DOHH2 (cell line): ENCODE results near the gene RHBDD3.

Experiments used
- H3F3A ChIP-seq: fragments of 200-600 bp; sonication (generic), shearing (Covaris generic); 2 replicates; pipeline ENCODE4 v1.6.0; 2016; ENCODE audit warnings: antibody characterized with exemption, mild to moderate bottlenecking; ENCODE audit not compliant: control insufficient read depth, insufficient read depth
- H3K27ac ChIP-seq: fragments of 200-600 bp; sonication (generic); 2 replicates; pipeline ENCODE4 v1.5.1; 2014; ENCODE audit warnings: low read depth, mild to moderate bottlenecking, low read length, moderate library complexity
- H3K27me3 ChIP-seq: fragments of 200-600 bp; sonication (generic); 2 replicates; pipeline ENCODE4 v1.6.1; 2014; ENCODE audit warnings: mild to moderate bottlenecking, low read length, mixed read lengths; ENCODE audit not compliant: control insufficient read depth
- H3K36me3 ChIP-seq: fragments of 200-600 bp; sonication (generic); 2 replicates; pipeline ENCODE4 v1.6.1; 2014; ENCODE audit warnings: mild to moderate bottlenecking, low read length, moderate library complexity, mixed read lengths; ENCODE audit not compliant: control insufficient read depth
- H3K4me1 ChIP-seq: fragments of 200-600 bp; sonication (generic); 2 replicates; pipeline ENCODE4 v1.6.1; 2014; ENCODE audit warnings: mild to moderate bottlenecking, low read length, mixed read lengths; ENCODE audit not compliant: control insufficient read depth
- H3K4me2 ChIP-seq: fragments of 200-600 bp; sonication (generic); 2 replicates; pipeline ENCODE4 v1.6.0; 2014; ENCODE audit warnings: mild to moderate bottlenecking, low read length, moderate library complexity
- H3K4me3 ChIP-seq: fragments of 200-600 bp; sonication (generic); 2 replicates; pipeline ENCODE4 v1.5.1; 2014; ENCODE audit warnings: mild to moderate bottlenecking, low read length, mixed read lengths
- H3K79me2 ChIP-seq: fragments of 200-600 bp; sonication (generic); 2 replicates; pipeline ENCODE4 v1.6.1; 2014; ENCODE audit warnings: mild to moderate bottlenecking, low read length, mixed read lengths; ENCODE audit not compliant: control insufficient read depth
- H3K9me2 ChIP-seq: fragments of 200-600 bp; sonication (generic); replicated peaks from 2 replicates; pipeline ENCODE4 v1.6.1; 2014; ENCODE audit warnings: mild to moderate bottlenecking, low read length, mixed read lengths; ENCODE audit not compliant: control insufficient read depth
- H3K9me3 ChIP-seq: fragments of 200-600 bp; sonication (generic); 2 replicates; pipeline ENCODE4 v1.6.1; 2014; ENCODE audit warnings: antibody characterized with exemption, low read length, mixed read lengths; ENCODE audit not compliant: control insufficient read depth, insufficient read depth
- H4K20me1 ChIP-seq: fragments of 200-600 bp; sonication (generic); 2 replicates; pipeline ENCODE4 v1.6.0; 2014; ENCODE audit warnings: low read depth, mild to moderate bottlenecking, antibody characterized with exemption, low read length, moderate library complexity; ENCODE audit not compliant: control insufficient read depth, insufficient read depth
- CTCF ChIP-seq: fragments of 200-600 bp; sonication (generic); IDR thresholded peaks from one replicate; pipeline ENCODE4 v1.5.1; 2014; ENCODE audit warnings: antibody characterized with exemption, mild to moderate bottlenecking, low read depth, low read length; ENCODE audit not compliant: poor library complexity, severe bottlenecking
- EZH2phosphoT487 ChIP-seq: fragments of 200-600 bp; sonication (generic); IDR thresholded peaks from 2 replicates; pipeline ENCODE4 v1.6.1; 2017; ENCODE audit warnings: borderline replicate concordance, mild to moderate bottlenecking, antibody characterized with exemption, low read length, moderate library complexity, mixed read lengths

RHBDD3 gene

GRCh38 chr22:29275819-29276565 lies 8.2 kb upstream of the RHBDD3 start:
- H3K27ac ChIP-seq = no peak overlapping the region
- H3K4me2 ChIP-seq = no peak overlapping the region
- peaks cover 95% of the 10 kb centered on the region for H3K36me3 ChIP-seq
- no peaks in the 10 kb centered on the region for H3K27me3 ChIP-seq
- H4K20me1 ChIP-seq = peaks cover 63% of the 10 kb centered on the region
- TF ChIP-seq EZH2phosphoT487 (no peak), CTCF (no peak)
- H3K9me3 ChIP-seq = no peaks in the 10 kb centered on the region
- peaks cover 19% of the 10 kb centered on the region for H3F3A ChIP-seq
- no peak overlapping the region for H3K4me3 ChIP-seq
- peaks cover 94% of the 10 kb centered on the region for H3K79me2 ChIP-seq
- H3K9me2 ChIP-seq = no peaks in the 10 kb centered on the region
- peaks cover 13% of the 10 kb centered on the region for H3K4me1 ChIP-seq

DNA sequence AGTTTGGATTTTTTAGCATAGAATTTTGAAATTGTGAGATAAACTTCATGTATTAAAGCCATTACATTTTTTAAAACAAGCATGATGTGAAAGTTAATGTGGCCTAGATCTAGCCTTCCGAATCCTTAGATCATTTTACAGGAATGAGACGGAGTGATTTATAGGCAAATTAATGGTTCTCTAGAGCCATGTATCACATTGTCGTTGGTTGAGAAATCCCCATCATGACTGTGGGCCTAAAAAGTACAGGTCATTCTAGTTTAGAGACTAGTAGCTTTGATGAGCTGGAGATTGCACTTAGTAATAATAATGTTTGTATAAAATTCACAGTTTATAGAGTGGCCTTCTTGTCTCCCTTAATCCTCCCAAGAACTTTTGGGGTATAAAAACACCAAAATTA lies 7.4 kb upstream of the RHBDD3 start:
- Histone ChIP-seq H3K4me2 (no peak overlapping the region), H3K27me3 (no peaks in the 10 kb centered on the region), H3K9me2 (no peaks in the 10 kb centered on the region), H3K9me3 (no peaks in the 10 kb centered on the region), H3K4me3 (no peak overlapping the region), H3K79me2 (peaks cover 98% of the 10 kb centered on the region), H4K20me1 (peaks cover 69% of the 10 kb centered on the region), H3K4me1 (peaks cover 21% of the 10 kb centered on the region), H3K36me3 (peaks cover 98% of the 10 kb centered on the region), H3K27ac (no peak overlapping the region), H3F3A (peaks cover 19% of the 10 kb centered on the region)
- no peak for TF ChIP-seq EZH2phosphoT487
- TF ChIP-seq CTCF = no peak

GRCh38 chr22:29272624-29273023 lies 4.8 kb upstream of the RHBDD3 start:
- no peak for TF ChIP-seq CTCF
- no peak for TF ChIP-seq EZH2phosphoT487
- peaks cover 28% of the 10 kb centered on the region for H3K4me1 ChIP-seq
- H3K9me2 ChIP-seq = no peaks in the 10 kb centered on the region
- no peaks in the 10 kb centered on the region for H3K9me3 ChIP-seq
- H3K36me3 ChIP-seq = peaks cover 95% of the 10 kb centered on the region
- no peaks in the 10 kb centered on the region for H3K27me3 ChIP-seq
- H3K27ac ChIP-seq = no peak overlapping the region
- H3K79me2 ChIP-seq = peaks cover 100% of the 10 kb centered on the region
- H3K4me3 ChIP-seq = no peak overlapping the region
- H3K4me2 ChIP-seq = no peak overlapping the region
- H4K20me1 ChIP-seq = peaks cover 72% of the 10 kb centered on the region
- H3F3A ChIP-seq = peaks cover 13% of the 10 kb centered on the region
